PFSK-1 (cell line): ENCODE results near the gene BAZ2B.

Experiments used
- TAF1 ChIP-seq: IDR thresholded peaks from 2 replicates; pipeline ENCODE4 v1.6.1; 2012; ENCODE audit warnings: low read length, control low read depth, borderline replicate concordance; ENCODE audit not compliant: insufficient read depth
- TF ChIP-seq, protein P1 (sequence below), 2 experiments: IDR thresholded peaks; 2 replicates each; pipeline versions ENCODE4 v1.6.1 to v1.8.0; 2011 to 2012; ENCODE audit warnings: low read depth in 2 of 2, low read length in 2 of 2, control low read depth in 1 of 2, inconsistent platforms in 1 of 2, mild to moderate bottlenecking in 1 of 2, moderate library complexity in 1 of 2; ENCODE audit not compliant: insufficient read depth in 1 of 2

DNA sequence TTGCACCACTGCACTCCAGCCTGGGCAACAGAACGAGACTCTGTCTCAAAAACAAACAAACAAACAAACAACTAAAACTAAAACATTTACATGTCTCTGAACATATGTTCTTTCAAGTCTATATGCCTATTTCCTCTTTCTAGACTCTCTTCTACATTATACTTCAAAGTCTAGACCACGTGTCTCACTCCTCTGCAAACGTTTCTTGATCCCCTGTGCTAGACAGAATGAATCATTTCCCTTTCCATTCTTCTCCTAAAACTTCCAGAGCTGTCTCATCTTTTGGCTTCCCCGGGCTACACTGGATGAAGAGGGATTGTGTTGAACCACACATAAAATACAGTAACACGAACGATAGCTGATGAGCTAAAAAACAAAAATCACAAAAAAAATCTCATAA is 67.1 kb downstream of the BAZ2B start:
- no peak for TF ChIP-seq TAF1
- TF ChIP-seq, protein P1, sequence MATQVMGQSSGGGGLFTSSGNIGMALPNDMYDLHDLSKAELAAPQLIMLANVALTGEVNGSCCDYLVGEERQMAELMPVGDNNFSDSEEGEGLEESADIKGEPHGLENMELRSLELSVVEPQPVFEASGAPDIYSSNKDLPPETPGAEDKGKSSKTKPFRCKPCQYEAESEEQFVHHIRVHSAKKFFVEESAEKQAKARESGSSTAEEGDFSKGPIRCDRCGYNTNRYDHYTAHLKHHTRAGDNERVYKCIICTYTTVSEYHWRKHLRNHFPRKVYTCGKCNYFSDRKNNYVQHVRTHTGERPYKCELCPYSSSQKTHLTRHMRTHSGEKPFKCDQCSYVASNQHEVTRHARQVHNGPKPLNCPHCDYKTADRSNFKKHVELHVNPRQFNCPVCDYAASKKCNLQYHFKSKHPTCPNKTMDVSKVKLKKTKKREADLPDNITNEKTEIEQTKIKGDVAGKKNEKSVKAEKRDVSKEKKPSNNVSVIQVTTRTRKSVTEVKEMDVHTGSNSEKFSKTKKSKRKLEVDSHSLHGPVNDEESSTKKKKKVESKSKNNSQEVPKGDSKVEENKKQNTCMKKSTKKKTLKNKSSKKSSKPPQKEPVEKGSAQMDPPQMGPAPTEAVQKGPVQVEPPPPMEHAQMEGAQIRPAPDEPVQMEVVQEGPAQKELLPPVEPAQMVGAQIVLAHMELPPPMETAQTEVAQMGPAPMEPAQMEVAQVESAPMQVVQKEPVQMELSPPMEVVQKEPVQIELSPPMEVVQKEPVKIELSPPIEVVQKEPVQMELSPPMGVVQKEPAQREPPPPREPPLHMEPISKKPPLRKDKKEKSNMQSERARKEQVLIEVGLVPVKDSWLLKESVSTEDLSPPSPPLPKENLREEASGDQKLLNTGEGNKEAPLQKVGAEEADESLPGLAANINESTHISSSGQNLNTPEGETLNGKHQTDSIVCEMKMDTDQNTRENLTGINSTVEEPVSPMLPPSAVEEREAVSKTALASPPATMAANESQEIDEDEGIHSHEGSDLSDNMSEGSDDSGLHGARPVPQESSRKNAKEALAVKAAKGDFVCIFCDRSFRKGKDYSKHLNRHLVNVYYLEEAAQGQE (IDR thresholded peaks at IDR 0.05; ENCODE audit: insufficient read depth in 1 of 2, low read depth in 2 of 2, low read length in 2 of 2) = no peak
